ENCODE results near the gene RMI2.

GRCh38 chr16:11389631-11390565 is 44.6 kb downstream of the RMI2 start:
- no peak for TF ChIP-seq CTCF (IDR thresholded peaks at IDR 0.05; ENCODE audit: insufficient read depth, low read length, poor library complexity, severe bottlenecking)
- no peak for TF ChIP-seq EZH2phosphoT487 (conservative IDR thresholded peaks at IDR 0.05; ENCODE audit: low read length)

Data from SU-DHL-6 (cell line).